ENCODE data around the gene FAM110D. TPM values are rescaled to one million over a fixed set of nuclear protein-coding genes. Genes with fewer than 3 reads are reported as not detected.

Gene FAM110D
- total and polyA plus RNA-seq, 10 of the 15 experiments (the other 5 are each of a cell fraction or from before 2014, with no cell fraction given) = 0.06 TPM; not detected in 9

DNA sequence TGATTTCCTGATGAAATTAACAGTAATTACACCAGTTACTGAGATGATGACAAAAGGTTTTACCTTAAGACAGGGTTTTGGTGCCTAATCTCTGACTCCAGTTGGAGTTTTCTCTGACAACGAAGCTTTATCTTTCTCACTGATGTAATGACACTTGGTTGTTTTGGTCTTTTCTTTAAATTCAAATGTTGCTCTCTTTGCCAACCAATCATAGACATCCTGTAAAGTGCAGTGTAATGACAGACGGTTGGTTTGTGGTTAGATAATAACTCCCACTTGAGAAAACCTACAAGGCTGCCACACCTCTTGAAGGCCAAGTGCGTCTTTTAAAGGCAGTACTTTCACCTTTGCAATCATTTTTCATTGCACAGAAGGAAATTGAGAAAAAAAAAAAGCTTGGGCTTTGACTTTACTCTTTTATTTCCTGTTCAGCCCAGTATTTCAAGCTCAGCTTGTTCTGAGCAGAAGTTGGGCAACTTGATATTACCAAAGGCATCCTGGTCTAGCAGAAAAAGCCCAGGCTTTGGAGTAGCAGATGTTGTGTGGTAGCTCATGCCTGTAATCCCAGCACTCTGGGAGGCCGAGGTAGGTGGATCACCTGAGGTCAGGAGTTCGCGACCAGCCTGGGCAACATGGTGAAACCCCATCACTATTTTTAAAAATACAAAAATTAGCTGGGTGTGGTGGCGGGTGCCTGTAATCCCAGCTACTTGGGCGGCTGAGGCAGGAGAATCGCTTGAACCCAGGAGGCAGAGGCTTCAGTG lies 32.4 kb upstream of the FAM110D start (continued):
- 0 out of 2 replicates have a peak, but pooled peaks have one; percentile 42 for TF ChIP-seq NKRF (conservative IDR thresholded peaks at IDR 0.05)
- TF ChIP-seq E2F8 (IDR thresholded peaks at IDR 0.05; ENCODE audit: low read depth, partially characterized antibody) = no peak
- no peak for TF ChIP-seq CEBPB (IDR thresholded peaks at IDR 0.05; ENCODE audit: borderline replicate concordance in 1 of 2, low read depth in 2 of 2, low read length in 2 of 2)
- peak; percentile 75 for TF ChIP-seq ATF7 (IDR thresholded peaks at IDR 0.05; ENCODE audit: low read depth)
- peak; percentile 73; the same call in 1 of the 2 replicates for TF ChIP-seq SIN3A (IDR thresholded peaks at IDR 0.05; ENCODE audit: low read depth, low read length)
- TF ChIP-seq, protein P1, sequence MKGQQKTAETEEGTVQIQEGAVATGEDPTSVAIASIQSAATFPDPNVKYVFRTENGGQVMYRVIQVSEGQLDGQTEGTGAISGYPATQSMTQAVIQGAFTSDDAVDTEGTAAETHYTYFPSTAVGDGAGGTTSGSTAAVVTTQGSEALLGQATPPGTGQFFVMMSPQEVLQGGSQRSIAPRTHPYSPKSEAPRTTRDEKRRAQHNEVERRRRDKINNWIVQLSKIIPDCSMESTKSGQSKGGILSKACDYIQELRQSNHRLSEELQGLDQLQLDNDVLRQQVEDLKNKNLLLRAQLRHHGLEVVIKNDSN (IDR thresholded peaks at IDR 0.05; ENCODE audit: borderline replicate concordance, extremely low read length, insufficient read depth, low read depth, low read length) = no peak
- peak; percentile 48; the same call in 1 of the 2 replicates for TF ChIP-seq NR2F1 (conservative IDR thresholded peaks at IDR 0.05)
- TF ChIP-seq TCF3 (IDR thresholded peaks at IDR 0.05; ENCODE audit: borderline replicate concordance, insufficient read depth, low read depth, low read length) = no peak
- TF ChIP-seq RBBP5 (conservative IDR thresholded peaks at IDR 0.05) = no peak
- TF ChIP-seq ZNF217 (IDR thresholded peaks at IDR 0.05) = no peak
- TF ChIP-seq CREM (IDR thresholded peaks at IDR 0.05; ENCODE audit: low read depth) = peak; percentile 27; the same call in 1 of the 2 replicates
- TF ChIP-seq TCF12 (IDR thresholded peaks at IDR 0.05; ENCODE audit: low read depth, low read length) = no peak
- TF ChIP-seq HDAC6 (IDR thresholded peaks at IDR 0.05; ENCODE audit: unreplicated experiment) = no peak
